Stomach (tissue), 9 donors: ENCODE results near the gene ADAMTS16. TPM values are rescaled to one million over a fixed set of nuclear protein-coding genes. Genes with fewer than 3 reads are reported as not detected.
A peak's percentile ranks its signal among the peaks of the same experiment; 100 is the strongest.
"Not testable (repeated sequence)": the region's sequence is repeated elsewhere in the genome, so short reads cannot be mapped to it uniquely, and the experiment has no call there.

Experiments
- DNase-seq, 2 donors: peaks; one replicate each; pipeline versions ENCODE4 v3.0.0 to v3.0.0-alpha.2; 2013 to 2019
- H3K27ac ChIP-seq, 5 donors: fragments of 200-600 bp in 4 of 5; sonication (generic) in 4 of 5; one replicate each; pipeline ENCODE4 v1.5.1; 2013 to 2019; ENCODE audit warnings: mild to moderate bottlenecking in 1 of 5, moderate library complexity in 1 of 5
- H3K27me3 ChIP-seq, 3 donors: fragments of 200-600 bp; sonication (generic); one replicate each; pipeline ENCODE4 v1.5.1; 2017 to 2019; ENCODE audit warnings: mixed run types in 1 of 3
- H3K36me3 ChIP-seq, 4 donors: fragments of 200-600 bp; sonication (generic); 1 replicate in 3 of 4; 2 replicates in 1 of 4; pipeline ENCODE4 v1.5.1; 2016 to 2019
- H3K4me1 ChIP-seq, 4 donors: fragments of 200-600 bp; sonication (generic); one replicate each; pipeline ENCODE4 v1.5.1; 2016 to 2019
- H3K4me3 ChIP-seq, 4 donors: fragments of 200-600 bp; sonication (generic) in 3 of 4; one replicate each; pipeline ENCODE4 v1.5.1; 2016 to 2019; ENCODE audit warnings: mild to moderate bottlenecking in 1 of 4
- H3K9me3 ChIP-seq, 4 donors: fragments of 200-600 bp; sonication (generic); one replicate each; pipeline ENCODE4 v1.5.1; 2016 to 2019
- EP300 ChIP-seq: sonication (generic); formaldehyde crosslinking; IDR thresholded peaks from one replicate; pipeline ENCODE4 v1.6.1; 2017; ENCODE audit warnings: antibody characterized with exemption
- POLR2A ChIP-seq, 4 donors: fragments of 450-650 bp; IDR thresholded peaks; one replicate each; pipeline ENCODE4 v1.6.1; 2016; ENCODE audit warnings: antibody characterized with exemption in 4 of 4, control low read depth in 2 of 4, mild to moderate bottlenecking in 1 of 4, moderate library complexity in 1 of 4
- POLR2AphosphoS5 ChIP-seq, 3 donors: sonication (generic); formaldehyde crosslinking; IDR thresholded peaks; one replicate each; pipeline ENCODE4 v1.6.1; 2016; ENCODE audit warnings: antibody characterized with exemption in 3 of 3
- WGBS, 5 donors: extraction: QIAGEN DNeasy Blood & Tissue Kit in 3 of 5; methylation state at CpG; one replicate each; pipeline versions ENCODE4 v1.1.5 to v1.1.7; 2013 to 2018; 5-methylcytosine and 5-hydroxymethylcytosine counted together
- intact Hi-C: fragments of 100-400 bp; cut with DNase I; formaldehyde crosslinking; loops from one replicate; pipeline ENCODE4 v1.15.1; 2023; ENCODE audit warnings: low total_unique reads
- polyA plus RNA-seq, 3 donors: library from polyadenylated mRNA; stranded (reverse); fragments of 200-250 nt; gene quantifications; one replicate each; pipeline ENCODE4 v1.2.3, GENCODE V29; 2013
- total RNA-seq, 5 donors: library from RNA; depleted of rRNA; stranded (reverse); fragments of >200 nt; gene quantifications; one replicate each; pipeline versions ENCODE4 v1.1.0 to v1.2.3, GENCODE V29; 2014 to 2016
- TF ChIP-seq, protein P1 (sequence below), 7 experiments: fragments of 450-650 bp in 4 of 7; fragments of 200-600 bp in 3 of 7; sonication (generic) in 3 of 7; IDR thresholded peaks; one replicate each; pipeline ENCODE4 v1.5.1; 2016 to 2019; ENCODE audit warnings: antibody characterized with exemption in 7 of 7, control low read depth in 2 of 7, mild to moderate bottlenecking in 1 of 7
- donor health status: healthy with polysubstance abuse.
- donor health status: Bipolar disorder and iron deficiency.
- donor health status: healthy.

ADAMTS16 gene
- total and polyA plus RNA-seq, 8 donors: 0.29 to 12.7 TPM; not detected in 6

DNA sequence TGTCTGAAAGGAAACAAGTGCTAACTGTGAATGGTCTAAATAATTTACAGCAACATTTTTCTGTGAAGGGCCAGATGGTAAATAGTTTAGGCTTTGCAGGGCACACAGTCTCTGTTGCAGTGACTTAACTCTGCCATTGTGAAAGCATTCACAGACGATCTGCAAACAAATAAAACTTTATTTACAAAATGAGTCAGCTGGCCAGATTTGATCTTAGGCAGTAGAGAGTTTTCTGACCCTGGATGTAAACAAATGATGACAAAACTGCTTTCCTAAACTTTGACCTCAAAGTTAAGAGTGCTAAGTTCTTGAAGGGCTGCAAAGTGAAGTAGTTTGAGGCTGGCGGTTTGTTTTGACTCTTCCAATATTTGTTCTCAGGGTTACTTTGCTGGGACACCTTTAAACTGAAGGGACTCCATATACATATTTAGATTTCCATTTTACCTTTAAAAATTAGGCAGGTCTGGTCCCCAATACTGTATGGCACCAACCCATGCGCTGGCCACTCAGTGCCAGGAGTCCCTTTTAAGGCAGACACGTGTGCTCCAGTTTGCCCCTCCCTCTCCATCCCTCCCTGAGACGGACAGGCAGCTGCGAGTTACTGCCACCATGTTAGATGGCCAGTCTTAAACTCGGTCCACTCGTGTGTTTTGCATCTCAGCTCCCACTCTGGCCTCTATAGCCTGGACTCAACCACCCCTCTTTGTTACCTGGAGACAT is 4.0 kb upstream of the ADAMTS16 start:
- peaks cover 13 to 35% (median 21%) of the 10 kb centered on the region in 3 donors for H3K27me3 ChIP-seq
- no peak for DNase-seq
- TF ChIP-seq POLR2AphosphoS5 (IDR thresholded peaks at IDR 0.05) (no peak), EP300 (no peak), POLR2A (IDR thresholded peaks at IDR 0.05) (no peak)
- TF ChIP-seq, protein P1, sequence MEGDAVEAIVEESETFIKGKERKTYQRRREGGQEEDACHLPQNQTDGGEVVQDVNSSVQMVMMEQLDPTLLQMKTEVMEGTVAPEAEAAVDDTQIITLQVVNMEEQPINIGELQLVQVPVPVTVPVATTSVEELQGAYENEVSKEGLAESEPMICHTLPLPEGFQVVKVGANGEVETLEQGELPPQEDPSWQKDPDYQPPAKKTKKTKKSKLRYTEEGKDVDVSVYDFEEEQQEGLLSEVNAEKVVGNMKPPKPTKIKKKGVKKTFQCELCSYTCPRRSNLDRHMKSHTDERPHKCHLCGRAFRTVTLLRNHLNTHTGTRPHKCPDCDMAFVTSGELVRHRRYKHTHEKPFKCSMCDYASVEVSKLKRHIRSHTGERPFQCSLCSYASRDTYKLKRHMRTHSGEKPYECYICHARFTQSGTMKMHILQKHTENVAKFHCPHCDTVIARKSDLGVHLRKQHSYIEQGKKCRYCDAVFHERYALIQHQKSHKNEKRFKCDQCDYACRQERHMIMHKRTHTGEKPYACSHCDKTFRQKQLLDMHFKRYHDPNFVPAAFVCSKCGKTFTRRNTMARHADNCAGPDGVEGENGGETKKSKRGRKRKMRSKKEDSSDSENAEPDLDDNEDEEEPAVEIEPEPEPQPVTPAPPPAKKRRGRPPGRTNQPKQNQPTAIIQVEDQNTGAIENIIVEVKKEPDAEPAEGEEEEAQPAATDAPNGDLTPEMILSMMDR (IDR thresholded peaks at IDR 0.05): no peak
- WGBS, 5 donors: 20 to 34% (median 28%) methylated on average over 8 of the region's 8 CpGs
- no peaks in the 10 kb centered on the region for H3K36me3 ChIP-seq
- no peak overlapping the region for H3K4me3 ChIP-seq
- H3K4me1 ChIP-seq: peaks cover 15 to 28% (median 20%) of the 10 kb centered on the region in 4 donors
- intact Hi-C loops: no loop called here
- H3K27ac ChIP-seq: no peak overlapping the region
- H3K9me3 ChIP-seq: no peaks in the 10 kb centered on the region

DNA sequence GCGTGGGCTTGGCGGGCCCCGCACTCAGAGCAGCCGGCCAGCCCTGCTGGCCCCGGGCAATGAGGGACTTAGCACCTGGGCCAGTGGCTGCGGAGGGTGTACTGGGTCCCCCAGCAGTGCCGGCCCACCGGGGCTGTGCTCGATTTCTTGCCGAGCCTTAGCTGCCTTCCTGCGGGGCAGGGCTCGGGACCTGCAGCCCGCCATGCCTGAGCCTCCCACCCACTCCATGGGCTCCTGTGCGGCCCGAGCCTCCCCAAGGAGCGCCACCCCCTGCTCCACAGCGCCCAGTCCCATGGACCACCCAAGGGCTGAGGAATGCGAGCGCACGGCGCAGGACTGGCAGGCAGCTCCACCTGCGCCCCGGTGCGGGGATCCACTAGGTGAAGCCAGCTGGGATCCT is 2.3 kb upstream of the ADAMTS16 start:
- DNase-seq, H3K36me3 ChIP-seq, H3K9me3 ChIP-seq, H3K4me3 ChIP-seq, H3K27ac ChIP-seq, intact Hi-C loops: not testable (repeated sequence)
- WGBS, 5 donors: 93 to 98% (median 95%) methylated on average over 3 to 24 of the region's 24 CpGs
- Histone ChIP-seq H3K4me1 (peaks cover 15 to 35% (median 22%) of the 10 kb centered on the region in 4 donors), H3K27me3 (peaks cover 13 to 45% (median 24%) of the 10 kb centered on the region in 3 donors)

DNA sequence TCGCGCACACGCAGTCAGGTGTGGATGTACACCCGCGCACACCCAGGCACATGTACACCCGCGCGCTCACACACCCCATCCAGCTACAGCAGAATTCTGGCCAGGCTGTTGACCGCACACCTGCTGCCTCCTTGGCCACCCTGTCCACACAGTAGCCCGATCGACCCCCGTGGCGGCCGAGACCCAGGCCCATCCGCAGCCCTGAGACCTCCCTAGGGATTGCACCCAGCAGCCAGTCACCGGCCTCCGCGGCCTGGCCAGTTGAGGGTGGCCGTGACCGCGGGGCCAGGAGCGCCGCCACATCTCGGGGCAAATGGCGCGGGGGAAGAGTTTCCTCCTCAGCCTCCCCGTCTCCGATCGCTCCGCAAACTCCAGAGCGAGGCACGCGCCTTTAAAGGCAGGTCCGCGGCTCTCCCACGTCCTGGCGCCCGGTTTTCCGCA is 774 bp upstream of the ADAMTS16 start:
- 17 to 33% (median 20%) methylated on average over 15 to 39 of the region's 39 CpGs for WGBS, 5 donors

DNA sequence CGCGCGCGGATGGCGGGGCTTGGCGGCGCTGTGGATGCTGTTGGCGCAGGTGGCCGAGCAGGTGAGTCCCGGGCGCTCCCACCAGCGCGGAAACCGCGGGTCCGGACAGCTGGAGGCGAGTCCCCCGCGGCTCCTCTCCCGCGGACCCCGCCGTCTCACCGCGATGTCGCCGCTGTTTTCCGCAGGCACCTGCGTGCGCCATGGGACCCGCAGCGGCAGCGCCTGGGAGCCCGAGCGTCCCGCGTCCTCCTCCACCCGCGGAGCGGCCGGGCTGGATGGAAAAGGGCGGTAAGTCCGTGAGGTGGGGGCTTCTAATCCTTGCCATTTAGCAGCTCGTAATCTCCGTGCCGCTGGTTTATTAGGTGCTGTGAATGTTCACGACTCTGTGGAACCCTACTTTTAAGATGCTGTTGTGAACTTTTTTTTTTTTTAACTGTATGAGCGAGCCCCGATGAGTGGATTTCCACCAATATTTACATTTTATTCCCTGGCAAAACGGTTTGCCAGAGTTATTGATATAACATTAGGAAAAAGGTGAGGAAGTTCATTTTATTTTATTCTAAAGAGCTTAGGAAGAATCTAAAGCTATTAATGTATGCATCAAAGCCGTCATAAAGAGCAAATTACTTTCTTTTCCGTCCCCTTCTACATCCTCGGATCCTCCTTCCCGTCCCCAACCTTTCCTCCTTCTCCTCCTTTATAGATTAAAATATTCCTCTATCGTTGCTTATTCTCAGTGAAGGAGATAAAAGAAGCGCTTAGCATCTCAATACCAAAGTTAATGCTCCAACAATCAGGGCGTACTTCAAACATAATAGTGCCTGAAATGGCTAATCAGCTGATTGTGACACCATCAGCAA is 579 bp downstream of the ADAMTS16 start:
- H3K4me1 ChIP-seq: peaks cover 15 to 33% (median 22%) of the 10 kb centered on the region in 4 donors
- H3K27ac ChIP-seq: peak overlapping the region in 1 of 5 donors; percentile 49
- H3K4me3 ChIP-seq: peak overlapping the region; percentile 34 to 46 (median 36)
- 2 to 6% (median 2%) methylated on average over 29 to 57 of the region's 57 CpGs for WGBS, 5 donors
- DNase-seq: peak in 1 of 2 donors; percentile 27
- intact Hi-C loops: loop anchor here (5.0 kb wide), 1 partner anchor 257 kb away; no protein-coding TSS in a partner anchor
- peaks cover 13 to 45% (median 24%) of the 10 kb centered on the region in 3 donors for H3K27me3 ChIP-seq
- H3K9me3 ChIP-seq: no peaks in the 10 kb centered on the region
- H3K36me3 ChIP-seq: no peaks in the 10 kb centered on the region
- TF ChIP-seq, protein P1 (IDR thresholded peaks at IDR 0.05): no peak
- TF ChIP-seq POLR2A (IDR thresholded peaks at IDR 0.05) (no peak), POLR2AphosphoS5 (IDR thresholded peaks at IDR 0.05) (no peak), EP300 (no peak)

More for the DNA sequence above, 774 bp upstream of the ADAMTS16 start:
- peak in 1 of 2 donors; percentile 16 for DNase-seq
- no peak for TF ChIP-seq POLR2A (IDR thresholded peaks at IDR 0.05)
- no peak for TF ChIP-seq EP300
- TF ChIP-seq POLR2AphosphoS5 (IDR thresholded peaks at IDR 0.05): no peak
- TF ChIP-seq, protein P1 (IDR thresholded peaks at IDR 0.05): no peak
- Histone ChIP-seq H3K27ac (no peak overlapping the region), H3K27me3 (peaks cover 13 to 45% (median 24%) of the 10 kb centered on the region in 3 donors), H3K9me3 (no peaks in the 10 kb centered on the region), H3K36me3 (no peaks in the 10 kb centered on the region), H3K4me1 (peaks cover 15 to 35% (median 22%) of the 10 kb centered on the region in 4 donors), H3K4me3 (peak overlapping the region; percentile 34 to 46 (median 36))
- intact Hi-C loops: no loop called here
